GM12878 (cell line): Measurements from ENCODE around the gene ZNF81. TPM values are rescaled to one million over a fixed set of nuclear protein-coding genes. Genes with fewer than 3 reads are reported as not detected.

ENCODE experiments used
- ATAC-seq: fragments of 200-7000 bp; cut with Tn5 transposase; 3 replicates; pipeline ENCODE4 v1.9.1; 2020; ENCODE audit warnings: mild to moderate bottlenecking, moderate library complexity
- BruUV-seq: library from RNA; stranded (reverse); fragments of 400-500 nt; replicated peaks from 2 replicates; lab custom pipeline; 2021; lab: Mats Ljungman, UMichigan
- CTCF ChIA-PET: fragments of 300-600 bp; sonication (Branson Sonifier 250); formaldehyde crosslinking; extraction: SDS; loops from one replicate; lab custom pipeline; 2021; ENCODE audit warnings: inconsistent platforms; lab: Yijun Ruan, JAX
- POLR2A ChIA-PET: fragments of 350-600 bp; formaldehyde crosslinking; extraction: SDS; loops from one replicate; lab custom pipeline; 2021; ENCODE audit warnings: inconsistent platforms; lab: Charles Lee
- RAD21 ChIA-PET: fragments of 300-600 bp; sonication (Branson Sonifier 250); formaldehyde crosslinking; loops from one replicate; lab custom pipeline; 2023; ENCODE audit warnings: antibody characterized with exemption; ENCODE audit not compliant: unreplicated experiment; lab: Charles Lee
- SMC1A ChIA-PET: fragments of 300-600 bp; sonication (Branson Sonifier 250); formaldehyde crosslinking; loops from one replicate; lab custom pipeline; 2023; ENCODE audit not compliant: unreplicated experiment, uncharacterized antibody; lab: Charles Lee
- DNase-seq: peaks from one replicate; pipeline ENCODE4 v3.0.0-alpha.2; 2011; ENCODE audit warnings: low read depth, low spot score
- FAIRE-seq: peaks from 3 replicates; lab custom pipeline; 2011; peaks lifted over from hg19 to GRCh38; lab: Jason Lieb, UNC
- H2AFZ ChIP-seq: 2 replicates; pipeline ENCODE4 v1.6.0; 2011; ENCODE audit warnings: low read depth, low read length, control low read depth; ENCODE audit not compliant: control insufficient read depth
- H3K27ac ChIP-seq: 2 replicates; pipeline ENCODE4 v1.5.1; 2011; ENCODE audit warnings: control low read depth; ENCODE audit not compliant: control insufficient read depth, insufficient read depth
- H3K27me3 ChIP-seq, 2 experiments: replicated peaks in 1 of 2; 2 replicates each; pipeline versions ENCODE4 v1.6.0 to v1.6.1; 2011; ENCODE audit warnings: low read length in 1 of 2; ENCODE audit not compliant: control insufficient read depth in 2 of 2, insufficient read depth in 2 of 2
- H3K36me3 ChIP-seq, 2 experiments: 2 replicates each; pipeline ENCODE4 v1.5.1; 2011; ENCODE audit warnings: low read length in 1 of 2; ENCODE audit not compliant: control insufficient read depth in 2 of 2, insufficient read depth in 2 of 2
- H3K4me1 ChIP-seq: 2 replicates; pipeline ENCODE4 v1.6.1; 2011; ENCODE audit warnings: mild to moderate bottlenecking, low read length, moderate library complexity, mixed read lengths; ENCODE audit not compliant: control insufficient read depth, insufficient read depth
- H3K4me2 ChIP-seq: 2 replicates; pipeline ENCODE4 v1.6.0; 2011; ENCODE audit warnings: control low read depth; ENCODE audit not compliant: control insufficient read depth, insufficient read depth
- H3K4me3 ChIP-seq: fragments of 200-600 bp; sonication (generic); 2 replicates; pipeline ENCODE4 v1.5.1; 2016
- H3K79me2 ChIP-seq: 2 replicates; pipeline ENCODE4 v1.6.0; 2011; ENCODE audit warnings: low read length; ENCODE audit not compliant: control insufficient read depth, insufficient read depth
- H3K9ac ChIP-seq: 2 replicates; pipeline ENCODE4 v1.8.0; 2011; ENCODE audit warnings: low read length, control low read depth, mixed read lengths; ENCODE audit not compliant: control insufficient read depth, insufficient read depth
- H3K9me3 ChIP-seq: replicated peaks from 3 replicates; pipeline ENCODE4 v1.5.1; 2011; ENCODE audit warnings: mild to moderate bottlenecking, low read length; ENCODE audit not compliant: control insufficient read depth, insufficient read depth
- H4K20me1 ChIP-seq: 2 replicates; pipeline ENCODE4 v1.6.0; 2011; ENCODE audit not compliant: control insufficient read depth, insufficient read depth
- ATF7 ChIP-seq: fragments of 450-650 bp; IDR thresholded peaks from 2 replicates; pipeline ENCODE4 v1.6.1; 2016; ENCODE audit warnings: low read depth, mild to moderate bottlenecking
- CHD2 ChIP-seq: IDR thresholded peaks from 2 replicates; pipeline ENCODE4 v1.6.1; 2011; ENCODE audit warnings: low read depth, low read length, improper control_type of control experiment, borderline replicate concordance
- ETV6 ChIP-seq, 2 experiments: fragments of 450-650 bp in 1 of 2; IDR thresholded peaks in 1 of 2; conservative IDR thresholded peaks in 1 of 2; 2 replicates each; pipeline ENCODE4 v1.6.1; 2014; ENCODE audit warnings: antibody characterized with exemption in 1 of 2, borderline replicate concordance in 1 of 2, low read depth in 1 of 2, mild to moderate bottlenecking in 1 of 2, moderate library complexity in 1 of 2
- EZH2 ChIP-seq: IDR thresholded peaks from 2 replicates; pipeline ENCODE4 v1.6.1; 2012; ENCODE audit warnings: low read depth, mild to moderate bottlenecking, control low read depth, inconsistent platforms, low read length, borderline replicate concordance; ENCODE audit not compliant: control insufficient read depth
- FOXK2 ChIP-seq: fragments of 450-650 bp; IDR thresholded peaks from 2 replicates; pipeline ENCODE4 v1.6.1; 2017; ENCODE audit warnings: mild to moderate bottlenecking, moderate library complexity
- IKZF2 ChIP-seq, 2 experiments: fragments of 450-650 bp; IDR thresholded peaks; 2 replicates each; pipeline ENCODE4 v1.6.1; 2017; ENCODE audit warnings: mild to moderate bottlenecking in 2 of 2, moderate library complexity in 2 of 2
- IRF4 ChIP-seq: IDR thresholded peaks from 2 replicates; pipeline ENCODE4 v1.6.1; 2011; ENCODE audit warnings: low read depth, low read length
- NFIC ChIP-seq: IDR thresholded peaks from 2 replicates; pipeline ENCODE4 v1.6.1; 2012; ENCODE audit warnings: low read depth, mild to moderate bottlenecking, inconsistent platforms, low read length, moderate library complexity
- NFXL1 ChIP-seq: fragments of 450-650 bp; IDR thresholded peaks from 2 replicates; pipeline ENCODE4 v1.6.1; 2017; ENCODE audit warnings: antibody characterized with exemption, mild to moderate bottlenecking, borderline replicate concordance
- NRF1 ChIP-seq: conservative IDR thresholded peaks from 2 replicates; pipeline ENCODE4 v1.6.1; 2011; ENCODE audit warnings: mild to moderate bottlenecking, low read depth, low read length, improper control_type of control experiment
- POLR2A ChIP-seq: IDR thresholded peaks from 2 replicates; pipeline ENCODE4 v1.6.1; 2011; ENCODE audit warnings: low read depth, mild to moderate bottlenecking, low read length
- POLR2AphosphoS2 ChIP-seq: IDR thresholded peaks from 2 replicates; pipeline ENCODE4 v1.6.1; 2011; ENCODE audit warnings: low read depth, mild to moderate bottlenecking, low read length, improper control_type of control experiment, moderate library complexity
- RAD21 ChIP-seq: IDR thresholded peaks from 2 replicates; pipeline ENCODE4 v1.6.1; 2011; ENCODE audit warnings: mild to moderate bottlenecking, low read depth, low read length, moderate library complexity; ENCODE audit not compliant: insufficient read depth
- TCF7 ChIP-seq: IDR thresholded peaks from 2 replicates; pipeline ENCODE4 v1.6.1; 2014; ENCODE audit warnings: antibody characterized with exemption, borderline replicate concordance
- ZNF384 ChIP-seq: IDR thresholded peaks from 2 replicates; pipeline ENCODE4 v1.6.1; 2012; ENCODE audit warnings: low read depth, mild to moderate bottlenecking, low read length, improper control_type of control experiment, borderline replicate concordance
- WGBS: methylation state at CpG from one replicate; pipeline ENCODE4 v1.1.6; 2016; ENCODE audit warnings: low lambda C conversion rate; ENCODE audit not compliant: insufficient replicate concordance, insufficient coverage; ENCODE audit errors: missing lambda C conversion rate; 5-methylcytosine and 5-hydroxymethylcytosine counted together
- in situ Hi-C: fragments of 300-500 bp; cut with MboI; formaldehyde crosslinking; loops from 9 replicates; pipeline ENCODE4 v1.14.3; 2018; ENCODE audit warnings: mixed read lengths
- intact Hi-C: fragments of 100-400 bp; cut with micrococcal nuclease; formaldehyde crosslinking; loops from one replicate; pipeline ENCODE4 v1.14.2; 2022; ENCODE audit not compliant: unreplicated experiment
- polyA plus RNA-seq, 11 experiments: library from polyadenylated mRNA; depleted of rRNA in 4 of 11; unstranded in 6 of 11; stranded (reverse) in 5 of 11; fragments of >200 nt; fragmentation: Nextera tagmentation in 4 of 11; fragmentation: Illumina TruSeq in 1 of 11; extraction: Ambion mirVana in 4 of 11; extraction: Trizol in 1 of 11; gene quantifications; 1 replicate in 1 of 11; 2 replicates in 10 of 11; pipeline versions ENCODE4 v1.2.1 to v1.2.3, GENCODE V29; 2011 to 2016; ENCODE audit warnings: inconsistent platforms in 2 of 11, missing spikeins in 2 of 11, low read depth in 1 of 11
- total RNA-seq, 4 experiments: library from RNA; depleted of rRNA in 3 of 4; stranded (reverse); fragments of >200 nt in 3 of 4; fragmentation: Illumina TruSeq in 1 of 4; extraction: Trizol in 1 of 4; gene quantifications; 2 replicates each; pipeline versions ENCODE4 v1.2.1 to v1.2.3, GENCODE V29; 2013 to 2021
- TF ChIP-seq, protein P1 (sequence below): fragments of 450-650 bp; IDR thresholded peaks from 2 replicates; pipeline ENCODE4 v1.6.1; 2017; ENCODE audit warnings: low read depth, mild to moderate bottlenecking, moderate library complexity
- TF ChIP-seq, protein P2 (sequence below): fragments of 150-350 bp; IDR thresholded peaks from 2 replicates; pipeline ENCODE4 v1.6.1; 2016; ENCODE audit warnings: low read depth, low read length
- TF ChIP-seq, protein P3 (sequence below): IDR thresholded peaks from 2 replicates; pipeline ENCODE4 v1.6.1; 2011; ENCODE audit warnings: borderline replicate concordance, low read depth, mild to moderate bottlenecking, moderate library complexity, low read length; ENCODE audit not compliant: insufficient read depth, poor library complexity, severe bottlenecking

The ZNF81 gene
- total and polyA plus RNA-seq, 10 of the 15 experiments (the other 5 are each of a cell fraction or from before 2014, with no cell fraction given) = 3.4 to 7.2 (median 4.4) TPM

DNA sequence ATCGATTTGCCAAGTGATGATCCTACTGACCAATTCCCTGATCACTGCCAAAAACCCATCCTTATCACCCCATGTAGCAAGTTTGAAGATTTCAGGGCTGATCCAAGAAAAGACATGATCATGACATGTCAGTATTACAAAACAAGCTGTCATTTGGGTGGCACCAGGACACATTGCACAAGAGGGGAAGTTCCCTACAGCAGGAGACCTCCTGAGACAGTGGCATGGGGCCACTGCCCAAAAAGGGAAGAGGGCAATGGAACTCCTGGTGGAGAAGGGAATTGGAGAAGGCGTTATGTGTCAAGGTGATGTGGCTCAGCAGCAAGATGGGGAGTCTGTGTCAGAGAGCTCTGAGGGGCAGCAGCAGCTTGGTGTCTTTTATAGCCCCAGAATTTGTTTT is 123.7 kb downstream of the ZNF81 start:
- no peak for DNase-seq
- CTCF ChIA-PET = interaction anchor here (0.8 to 3.0 kb wide), 5 partner anchors 16 to 107 kb away, joined by 4 to 10 read pairs (median 6); no protein-coding TSS in a partner anchor
- Histone ChIP-seq H3K4me3 (no peak overlapping the region), H3K36me3 (no peaks in the 10 kb centered on the region), H3K4me1 (no peaks in the 10 kb centered on the region), H3K79me2 (no peaks in the 10 kb centered on the region), H3K9ac (no peak overlapping the region), H3K9me3 (no peaks in the 10 kb centered on the region; the same call in 2 of the 3 replicates), H3K27ac (no peak overlapping the region), H3K4me2 (no peak overlapping the region), H3K27me3 (no peaks in the 10 kb centered on the region), H4K20me1 (no peaks in the 10 kb centered on the region), H2AFZ (no peak overlapping the region)
- SMC1A ChIA-PET = interaction anchor here (1.4 kb wide), 1 partner anchor 128 kb away, joined by 5 read pairs; no protein-coding TSS in a partner anchor
- no peak for FAIRE-seq
- WGBS = 0% methylated on average over 2 of the region's 2 CpGs
- POLR2A ChIA-PET = interaction anchor here (1.0 kb wide), 1 partner anchor 13 kb away, joined by 3 read pairs; no protein-coding TSS in a partner anchor
- intact Hi-C loops (no loop called here), in situ Hi-C loops (no loop called here)
- RAD21 ChIA-PET = interaction anchor here (1.6 kb wide), 1 partner anchor 61 kb away, joined by 4 read pairs; no protein-coding TSS in a partner anchor
- TF ChIP-seq EZH2 (no peak), ZNF384 (no peak), IKZF2 (IDR thresholded peaks at IDR 0.05) (no peak), ATF7 (no peak), POLR2A (no peak), ETV6 (conservative IDR thresholded peaks at IDR 0.05 in 1 of 2, IDR thresholded peaks at IDR 0.05 in 1 of 2; ENCODE audit: borderline replicate concordance in 1 of 2, low read depth in 1 of 2) (no peak), RAD21 (no peak), NFIC (no peak), NFXL1 (no peak), POLR2AphosphoS2 (no peak), TCF7 (no peak), NRF1 (no peak), FOXK2 (no peak), IRF4 (no peak), CHD2 (no peak)
- TF ChIP-seq, protein P1, sequence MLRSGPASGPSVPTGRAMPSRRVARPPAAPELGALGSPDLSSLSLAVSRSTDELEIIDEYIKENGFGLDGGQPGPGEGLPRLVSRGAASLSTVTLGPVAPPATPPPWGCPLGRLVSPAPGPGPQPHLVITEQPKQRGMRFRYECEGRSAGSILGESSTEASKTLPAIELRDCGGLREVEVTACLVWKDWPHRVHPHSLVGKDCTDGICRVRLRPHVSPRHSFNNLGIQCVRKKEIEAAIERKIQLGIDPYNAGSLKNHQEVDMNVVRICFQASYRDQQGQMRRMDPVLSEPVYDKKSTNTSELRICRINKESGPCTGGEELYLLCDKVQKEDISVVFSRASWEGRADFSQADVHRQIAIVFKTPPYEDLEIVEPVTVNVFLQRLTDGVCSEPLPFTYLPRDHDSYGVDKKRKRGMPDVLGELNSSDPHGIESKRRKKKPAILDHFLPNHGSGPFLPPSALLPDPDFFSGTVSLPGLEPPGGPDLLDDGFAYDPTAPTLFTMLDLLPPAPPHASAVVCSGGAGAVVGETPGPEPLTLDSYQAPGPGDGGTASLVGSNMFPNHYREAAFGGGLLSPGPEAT = no peak
- TF ChIP-seq, protein P2, sequence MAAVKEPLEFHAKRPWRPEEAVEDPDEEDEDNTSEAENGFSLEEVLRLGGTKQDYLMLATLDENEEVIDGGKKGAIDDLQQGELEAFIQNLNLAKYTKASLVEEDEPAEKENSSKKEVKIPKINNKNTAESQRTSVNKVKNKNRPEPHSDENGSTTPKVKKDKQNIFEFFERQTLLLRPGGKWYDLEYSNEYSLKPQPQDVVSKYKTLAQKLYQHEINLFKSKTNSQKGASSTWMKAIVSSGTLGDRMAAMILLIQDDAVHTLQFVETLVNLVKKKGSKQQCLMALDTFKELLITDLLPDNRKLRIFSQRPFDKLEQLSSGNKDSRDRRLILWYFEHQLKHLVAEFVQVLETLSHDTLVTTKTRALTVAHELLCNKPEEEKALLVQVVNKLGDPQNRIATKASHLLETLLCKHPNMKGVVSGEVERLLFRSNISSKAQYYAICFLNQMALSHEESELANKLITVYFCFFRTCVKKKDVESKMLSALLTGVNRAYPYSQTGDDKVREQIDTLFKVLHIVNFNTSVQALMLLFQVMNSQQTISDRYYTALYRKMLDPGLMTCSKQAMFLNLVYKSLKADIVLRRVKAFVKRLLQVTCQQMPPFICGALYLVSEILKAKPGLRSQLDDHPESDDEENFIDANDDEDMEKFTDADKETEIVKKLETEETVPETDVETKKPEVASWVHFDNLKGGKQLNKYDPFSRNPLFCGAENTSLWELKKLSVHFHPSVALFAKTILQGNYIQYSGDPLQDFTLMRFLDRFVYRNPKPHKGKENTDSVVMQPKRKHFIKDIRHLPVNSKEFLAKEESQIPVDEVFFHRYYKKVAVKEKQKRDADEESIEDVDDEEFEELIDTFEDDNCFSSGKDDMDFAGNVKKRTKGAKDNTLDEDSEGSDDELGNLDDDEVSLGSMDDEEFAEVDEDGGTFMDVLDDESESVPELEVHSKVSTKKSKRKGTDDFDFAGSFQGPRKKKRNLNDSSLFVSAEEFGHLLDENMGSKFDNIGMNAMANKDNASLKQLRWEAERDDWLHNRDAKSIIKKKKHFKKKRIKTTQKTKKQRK = no peak
- TF ChIP-seq, protein P3, sequence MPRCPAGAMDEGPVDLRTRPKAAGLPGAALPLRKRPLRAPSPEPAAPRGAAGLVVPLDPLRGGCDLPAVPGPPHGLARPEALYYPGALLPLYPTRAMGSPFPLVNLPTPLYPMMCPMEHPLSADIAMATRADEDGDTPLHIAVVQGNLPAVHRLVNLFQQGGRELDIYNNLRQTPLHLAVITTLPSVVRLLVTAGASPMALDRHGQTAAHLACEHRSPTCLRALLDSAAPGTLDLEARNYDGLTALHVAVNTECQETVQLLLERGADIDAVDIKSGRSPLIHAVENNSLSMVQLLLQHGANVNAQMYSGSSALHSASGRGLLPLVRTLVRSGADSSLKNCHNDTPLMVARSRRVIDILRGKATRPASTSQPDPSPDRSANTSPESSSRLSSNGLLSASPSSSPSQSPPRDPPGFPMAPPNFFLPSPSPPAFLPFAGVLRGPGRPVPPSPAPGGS = no peak
- BruUV-seq = no TSS peak
- ATAC-seq = no peak
